ENCODE results near the gene XPOT.

Gene XPOT

GRCh38 chr12:64459394-64459891 lies 55.3 kb downstream of the XPOT start:
- CTCF ChIA-PET = interaction anchor here (0.6 kb wide), 1 partner anchor 342 kb away, joined by 3 read pairs; no protein-coding TSS in a partner anchor
- TF ChIP-seq ZNF384 (IDR thresholded peaks at IDR 0.05) (no peak), SP1 (IDR thresholded peaks at IDR 0.05) (no peak), LEF1 (IDR thresholded peaks at IDR 0.05; ENCODE audit: borderline replicate concordance) (no peak), FOXM1 (IDR thresholded peaks at IDR 0.05; ENCODE audit: borderline replicate concordance) (no peak), FOXA1 (IDR thresholded peaks at IDR 0.05) (no peak), BHLHE40 (IDR thresholded peaks at IDR 0.05; ENCODE audit: borderline replicate concordance) (no peak), L3MBTL2 (conservative IDR thresholded peaks at IDR 0.05) (no peak), TARDBP (IDR thresholded peaks at IDR 0.05) (no peak), ARNT (IDR thresholded peaks at IDR 0.05) (no peak), ELF4 (IDR thresholded peaks at IDR 0.05) (no peak), CTBP1 (IDR thresholded peaks at IDR 0.05; ENCODE audit: borderline replicate concordance) (no peak), FOXK2 (IDR thresholded peaks at IDR 0.05) (no peak), PKNOX1 (IDR thresholded peaks at IDR 0.05) (no peak), HDGF (IDR thresholded peaks at IDR 0.05; ENCODE audit: borderline replicate concordance) (no peak), NFRKB (IDR thresholded peaks at IDR 0.05) (no peak), SUZ12 (IDR thresholded peaks at IDR 0.05) (no peak)
- DNase-seq (ENCODE audit: extremely low spot score) = no peak
- POLR2A ChIA-PET = no interaction called here

GRCh38 chr12:64461634-64462414 lies 57.6 kb downstream of the XPOT start:
- POLR2A ChIA-PET = no interaction called here
- TF ChIP-seq CTBP1 (IDR thresholded peaks at IDR 0.05; ENCODE audit: borderline replicate concordance) (no peak), TARDBP (IDR thresholded peaks at IDR 0.05) (no peak), SUZ12 (IDR thresholded peaks at IDR 0.05) (no peak), NFRKB (IDR thresholded peaks at IDR 0.05) (no peak), SP1 (IDR thresholded peaks at IDR 0.05) (no peak), BHLHE40 (IDR thresholded peaks at IDR 0.05; ENCODE audit: borderline replicate concordance) (no peak)
- DNase-seq (ENCODE audit: extremely low spot score) = no peak
- CTCF ChIA-PET = no interaction called here

GRCh38 chr12:64466178-64466577 lies 62.0 kb downstream of the XPOT start:
- no peak for DNase-seq (ENCODE audit: extremely low spot score)
- TF ChIP-seq FOXA1 (IDR thresholded peaks at IDR 0.05) (no peak), HDGF (IDR thresholded peaks at IDR 0.05; ENCODE audit: borderline replicate concordance) (no peak)
- CTCF ChIA-PET = no interaction called here
- POLR2A ChIA-PET = no interaction called here

GRCh38 chr12:64468966-64469365 lies 64.8 kb downstream of the XPOT start:
- TF ChIP-seq PKNOX1 (IDR thresholded peaks at IDR 0.05) (no peak), HDGF (IDR thresholded peaks at IDR 0.05; ENCODE audit: borderline replicate concordance) (no peak), ELF4 (IDR thresholded peaks at IDR 0.05) (no peak), LEF1 (IDR thresholded peaks at IDR 0.05; ENCODE audit: borderline replicate concordance) (no peak), NFRKB (IDR thresholded peaks at IDR 0.05) (no peak), ZNF384 (IDR thresholded peaks at IDR 0.05) (no peak), L3MBTL2 (conservative IDR thresholded peaks at IDR 0.05) (no peak), SUZ12 (IDR thresholded peaks at IDR 0.05) (no peak), ARNT (IDR thresholded peaks at IDR 0.05) (no peak), BHLHE40 (IDR thresholded peaks at IDR 0.05; ENCODE audit: borderline replicate concordance) (no peak), SP1 (IDR thresholded peaks at IDR 0.05) (no peak), FOXK2 (IDR thresholded peaks at IDR 0.05) (no peak), FOXM1 (IDR thresholded peaks at IDR 0.05; ENCODE audit: borderline replicate concordance) (no peak), CTBP1 (IDR thresholded peaks at IDR 0.05; ENCODE audit: borderline replicate concordance) (no peak), TARDBP (IDR thresholded peaks at IDR 0.05) (no peak), FOXA1 (IDR thresholded peaks at IDR 0.05) (no peak)
- ChIA-PET CTCF (interaction anchor here (0.5 kb wide), 1 partner anchor 13 kb away, joined by 3 read pairs; no protein-coding TSS in a partner anchor), POLR2A (no interaction called here)
- DNase-seq (ENCODE audit: extremely low spot score) = no peak

GRCh38 chr12:64469455-64470142 lies 65.4 kb downstream of the XPOT start:
- CTCF ChIA-PET = interaction anchor here (0.5 kb wide), 1 partner anchor 12 kb away, joined by 3 read pairs; no protein-coding TSS in a partner anchor
- TF ChIP-seq SUZ12 (IDR thresholded peaks at IDR 0.05) = no peak
- TF ChIP-seq FOXA1 (IDR thresholded peaks at IDR 0.05) = no peak
- TF ChIP-seq ELF4 (IDR thresholded peaks at IDR 0.05) = no peak
- TF ChIP-seq L3MBTL2 (conservative IDR thresholded peaks at IDR 0.05) = no peak
- TF ChIP-seq PKNOX1 (IDR thresholded peaks at IDR 0.05) = no peak
- TF ChIP-seq CTBP1 (IDR thresholded peaks at IDR 0.05; ENCODE audit: borderline replicate concordance) = no peak
- TF ChIP-seq NFRKB (IDR thresholded peaks at IDR 0.05) = no peak
- no peak for TF ChIP-seq ZNF384 (IDR thresholded peaks at IDR 0.05)
- TF ChIP-seq FOXK2 (IDR thresholded peaks at IDR 0.05) = no peak
- no peak for TF ChIP-seq HDGF (IDR thresholded peaks at IDR 0.05; ENCODE audit: borderline replicate concordance)
- TF ChIP-seq ARNT (IDR thresholded peaks at IDR 0.05) = no peak
- TF ChIP-seq SP1 (IDR thresholded peaks at IDR 0.05) = no peak
- TF ChIP-seq TARDBP (IDR thresholded peaks at IDR 0.05) = no peak
- TF ChIP-seq BHLHE40 (IDR thresholded peaks at IDR 0.05; ENCODE audit: borderline replicate concordance) = no peak
- no peak for TF ChIP-seq FOXM1 (IDR thresholded peaks at IDR 0.05; ENCODE audit: borderline replicate concordance)
- TF ChIP-seq LEF1 (IDR thresholded peaks at IDR 0.05; ENCODE audit: borderline replicate concordance) = no peak
- no peak for DNase-seq (ENCODE audit: extremely low spot score)
- POLR2A ChIA-PET = no interaction called here

Measured in HEK293T (cell line).